K562 (cell line): Measurements from ENCODE around the gene NPC1. TPM values are rescaled to one million over a fixed set of nuclear protein-coding genes. Genes with fewer than 3 reads are reported as not detected.

Experiments used
- BHLHE40 ChIP-seq: IDR thresholded peaks from 2 replicates; pipeline ENCODE4 v1.6.1; 2011; ENCODE audit warnings: low read length, improper control_type of control experiment
- BRD9 ChIP-seq: fragments of 450-650 bp; IDR thresholded peaks from 2 replicates; pipeline ENCODE4 v1.6.1; 2018; ENCODE audit warnings: low read depth; ENCODE audit not compliant: partially characterized antibody
- CAMTA2 ChIP-seq: fragments of 250-450 bp; sonication (Bioruptor Pico); conservative IDR thresholded peaks from 2 replicates; pipeline ENCODE4 v1.5.1; 2022
- CBX2 ChIP-seq: fragments of 200-600 bp; sonication (generic); IDR thresholded peaks from one replicate; pipeline ENCODE4 v1.6.1; 2012; ENCODE audit warnings: mild to moderate bottlenecking, low read length, inconsistent platforms; ENCODE audit not compliant: insufficient read depth, poor library complexity, severe bottlenecking
- DPF2 ChIP-seq: fragments of 450-650 bp; IDR thresholded peaks from 2 replicates; pipeline ENCODE4 v1.6.1; 2016
- ESRRA ChIP-seq: fragments of 450-650 bp; IDR thresholded peaks from 2 replicates; pipeline ENCODE4 v1.6.1; 2014; ENCODE audit warnings: low read depth, mild to moderate bottlenecking, moderate library complexity, borderline replicate concordance
- HLTF ChIP-seq: fragments of 450-650 bp; IDR thresholded peaks from 2 replicates; pipeline ENCODE4 v1.6.1; 2016
- MCM7 ChIP-seq, 2 experiments: fragments of 450-650 bp; IDR thresholded peaks; 2 replicates each; pipeline ENCODE4 v1.6.1; 2016 to 2018
- MEF2A ChIP-seq: IDR thresholded peaks from 2 replicates; pipeline ENCODE4 v1.6.1; 2011; ENCODE audit warnings: low read depth, mild to moderate bottlenecking, low read length, moderate library complexity; ENCODE audit not compliant: control insufficient read depth
- MXI1 ChIP-seq: IDR thresholded peaks from 2 replicates; pipeline ENCODE4 v1.6.1; 2011; ENCODE audit warnings: low read depth, mild to moderate bottlenecking, improper control_type of control experiment, low read length
- NCOA2 ChIP-seq, 2 experiments: fragments of 450-650 bp; IDR thresholded peaks; 2 replicates each; pipeline ENCODE4 v1.6.1; 2018; ENCODE audit warnings: mild to moderate bottlenecking in 2 of 2, moderate library complexity in 1 of 2; ENCODE audit not compliant: partially characterized antibody in 2 of 2
- PYGO2 ChIP-seq: fragments of 450-650 bp; IDR thresholded peaks from 2 replicates; pipeline ENCODE4 v1.6.1; 2016; ENCODE audit warnings: mild to moderate bottlenecking, missing genetic modification characterization, moderate library complexity, missing compliant biosample characterization
- RAD51 ChIP-seq: fragments of 450-650 bp; IDR thresholded peaks from 2 replicates; pipeline ENCODE4 v1.7.1; 2016; ENCODE audit warnings: low read depth, mild to moderate bottlenecking, borderline replicate concordance
- RBM22 ChIP-seq: fragments of 200-400 bp; formaldehyde crosslinking; IDR thresholded peaks from 2 replicates; pipeline ENCODE4 v1.6.1; 2018; ENCODE audit warnings: low read length, low read depth; ENCODE audit not compliant: poor library complexity, severe bottlenecking
- RNF219 ChIP-seq: fragments of 250-450 bp; sonication (Bioruptor Pico); IDR thresholded peaks from 2 replicates; pipeline ENCODE4 v1.5.0; 2022; ENCODE audit warnings: mild to moderate bottlenecking
- SAP30 ChIP-seq: fragments of 200-600 bp; sonication (generic); IDR thresholded peaks from 2 replicates; pipeline ENCODE4 v1.6.1; 2012; ENCODE audit warnings: borderline replicate concordance, low read depth, mild to moderate bottlenecking, moderate library complexity, low read length, control low read depth, inconsistent platforms; ENCODE audit not compliant: insufficient read depth, poor library complexity, severe bottlenecking
- SMAD3 ChIP-seq: fragments of 450-650 bp; formaldehyde crosslinking; conservative IDR thresholded peaks from 2 replicates; pipeline ENCODE4 v1.4.0; 2020; ENCODE audit warnings: mild to moderate bottlenecking
- SMARCB1 ChIP-seq: IDR thresholded peaks from 2 replicates; pipeline ENCODE4 v1.6.1; 2011; ENCODE audit warnings: improper control_type of control experiment, low read depth; ENCODE audit not compliant: insufficient read length
- SRSF1 ChIP-seq: fragments of 200-400 bp; formaldehyde crosslinking; IDR thresholded peaks from 2 replicates; pipeline ENCODE4 v1.6.1; 2017; ENCODE audit warnings: mild to moderate bottlenecking, low read depth, low read length, moderate library complexity
- ZNF134 ChIP-seq: fragments of 250-450 bp; sonication (Bioruptor Pico); conservative IDR thresholded peaks from 2 replicates; pipeline ENCODE4 v1.4.0; 2020
- ZNF395 ChIP-seq: fragments of 200-800 bp; sonication (Bioruptor generic); IDR thresholded peaks from 2 replicates; pipeline ENCODE4 v1.6.1; 2017; ENCODE audit warnings: missing genetic modification characterization, missing compliant biosample characterization
- ZNF436 ChIP-seq: fragments of 250-450, 450-650 bp; sonication (Bioruptor Pico); formaldehyde crosslinking; IDR thresholded peaks from 2 replicates; pipeline ENCODE4 v1.7.0; 2020; ENCODE audit warnings: mild to moderate bottlenecking
- ZNF699 ChIP-seq: fragments of 250-450 bp; sonication (Bioruptor Pico); IDR thresholded peaks from 2 replicates; pipeline ENCODE4 v1.8.0; 2021; ENCODE audit warnings: mild to moderate bottlenecking, moderate library complexity; ENCODE audit not compliant: insufficient replicate concordance
- polyA plus RNA-seq, 8 experiments: library from polyadenylated mRNA; depleted of rRNA in 4 of 8; stranded (reverse) in 5 of 8; unstranded in 3 of 8; fragments of >200 nt; fragmentation: Nextera tagmentation in 2 of 8; fragmentation: Illumina TruSeq in 1 of 8; extraction: Ambion mirVana in 2 of 8; extraction: Trizol in 1 of 8; gene quantifications; 2 replicates each; pipeline versions ENCODE4 v1.2.1 to v1.2.3, GENCODE V29; 2011 to 2014; ENCODE audit warnings: inconsistent platforms in 1 of 8, missing spikeins in 1 of 8
- total RNA-seq, 7 experiments: library from RNA; depleted of rRNA in 6 of 7; stranded (reverse); fragments of >200 nt in 6 of 7; fragmentation: Illumina TruSeq in 2 of 7; extraction: Trizol in 2 of 7; gene quantifications; 2 replicates each; pipeline versions ENCODE4 v1.2.1 to v1.2.3, GENCODE V29; 2011 to 2021; ENCODE audit warnings: low replicate concordance in 1 of 7
- TF ChIP-seq, protein P1 (sequence below): sonication (generic); formaldehyde crosslinking; IDR thresholded peaks from 2 replicates; pipeline ENCODE4 v1.8.0; 2022; ENCODE audit warnings: mild to moderate bottlenecking, low read depth, missing genetic modification reagents
- TF ChIP-seq, protein P2 (sequence below): fragments of 450-650 bp; IDR thresholded peaks from one replicate; pipeline ENCODE4 v1.6.1; 2018; ENCODE audit warnings: mild to moderate bottlenecking, moderate library complexity; ENCODE audit not compliant: partially characterized antibody

NPC1 gene
- total and polyA plus RNA-seq, 9 of the 15 experiments (the other 6 are each of a cell fraction or from before 2014, with no cell fraction given), result 17.1 to 45.9 (median 27.6) TPM

DNA sequence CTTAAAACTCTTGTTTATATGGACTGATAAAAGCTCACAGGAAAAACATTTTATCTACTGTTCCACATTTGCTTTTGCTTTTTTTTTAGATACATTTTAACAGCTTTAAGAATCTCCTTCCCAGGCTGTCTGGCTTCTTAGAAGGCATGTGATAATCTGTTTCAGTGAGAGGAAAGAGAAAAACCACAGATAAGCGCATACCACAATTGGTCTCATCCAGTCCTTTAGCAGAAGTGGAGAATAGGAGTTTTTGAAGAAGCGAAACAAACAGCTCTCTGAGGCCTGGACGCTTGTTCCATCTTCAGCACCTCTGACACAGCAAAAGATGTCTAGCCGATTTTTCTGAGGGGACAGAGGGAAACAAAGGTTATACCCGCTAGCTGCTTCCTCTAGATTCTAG, 45.4 kb downstream of the NPC1 start (continued):
- no peak for TF ChIP-seq RNF219 (CRISPR knock-in tag)
- TF ChIP-seq MCM7 (IDR thresholded peaks at IDR 0.05), result no peak
- no peak for TF ChIP-seq CAMTA2 (CRISPR knock-in tag)
- TF ChIP-seq MXI1, result no peak
- TF ChIP-seq PYGO2 (tag), result no peak
- peak; percentile 95; the same call in 1 of the 2 replicates for TF ChIP-seq ESRRA
- TF ChIP-seq DPF2, result peak; percentile 82
- TF ChIP-seq ZNF134 (CRISPR knock-in tag), result no peak
- TF ChIP-seq ZNF395 (CRISPR knock-in tag), result peak; percentile 50; the same call in 1 of the 2 replicates
- TF ChIP-seq HLTF, result no peak
- TF ChIP-seq RBM22, result no peak
- TF ChIP-seq BHLHE40, result peak; percentile 77
- no peak for TF ChIP-seq ZNF436 (CRISPR knock-in tag)
- TF ChIP-seq MEF2A, result no peak
- TF ChIP-seq SMAD3 (CRISPR knock-in tag), result 0 out of 2 replicates have a peak, but pooled peaks have one; percentile 76
- no peak for TF ChIP-seq ZNF699 (CRISPR knock-in tag)
- TF ChIP-seq CBX2, result no peak
- TF ChIP-seq, protein P1, sequence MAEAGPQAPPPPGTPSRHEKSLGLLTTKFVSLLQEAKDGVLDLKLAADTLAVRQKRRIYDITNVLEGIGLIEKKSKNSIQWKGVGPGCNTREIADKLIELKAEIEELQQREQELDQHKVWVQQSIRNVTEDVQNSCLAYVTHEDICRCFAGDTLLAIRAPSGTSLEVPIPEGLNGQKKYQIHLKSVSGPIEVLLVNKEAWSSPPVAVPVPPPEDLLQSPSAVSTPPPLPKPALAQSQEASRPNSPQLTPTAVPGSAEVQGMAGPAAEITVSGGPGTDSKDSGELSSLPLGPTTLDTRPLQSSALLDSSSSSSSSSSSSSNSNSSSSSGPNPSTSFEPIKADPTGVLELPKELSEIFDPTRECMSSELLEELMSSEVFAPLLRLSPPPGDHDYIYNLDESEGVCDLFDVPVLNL (CRISPR knock-in tag), result no peak
- no peak for TF ChIP-seq RAD51
- TF ChIP-seq BRD9, result no peak
- no peak for TF ChIP-seq SAP30
- TF ChIP-seq NCOA2 (IDR thresholded peaks at IDR 0.05; ENCODE audit: partially characterized antibody in 2 of 2), result no peak
- TF ChIP-seq, protein P2, sequence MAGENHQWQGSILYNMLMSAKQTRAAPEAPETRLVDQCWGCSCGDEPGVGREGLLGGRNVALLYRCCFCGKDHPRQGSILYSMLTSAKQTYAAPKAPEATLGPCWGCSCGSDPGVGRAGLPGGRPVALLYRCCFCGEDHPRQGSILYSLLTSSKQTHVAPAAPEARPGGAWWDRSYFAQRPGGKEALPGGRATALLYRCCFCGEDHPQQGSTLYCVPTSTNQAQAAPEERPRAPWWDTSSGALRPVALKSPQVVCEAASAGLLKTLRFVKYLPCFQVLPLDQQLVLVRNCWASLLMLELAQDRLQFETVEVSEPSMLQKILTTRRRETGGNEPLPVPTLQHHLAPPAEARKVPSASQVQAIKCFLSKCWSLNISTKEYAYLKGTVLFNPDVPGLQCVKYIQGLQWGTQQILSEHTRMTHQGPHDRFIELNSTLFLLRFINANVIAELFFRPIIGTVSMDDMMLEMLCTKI, result no peak
- no peak for TF ChIP-seq SRSF1
- no peak for TF ChIP-seq SMARCB1
